HG02970 (cell line): ENCODE data around the gene FOSL1.

Experiments
- ATAC-seq: cut with Tn5 transposase; IDR thresholded peaks from one replicate; pipeline ENCODE4 v1.9.1; 2021; ENCODE audit warnings: mild to moderate bottlenecking, moderate library complexity, moderate number of reproducible peaks; ENCODE audit not compliant: unreplicated experiment, low FRiP score

FOSL1 gene

GRCh38 chr11:65883058-65883761 is 17.0 kb downstream of the FOSL1 start:
- no peak for ATAC-seq

- no peak for ATAC-seq
Observed at GRCh38 chr11:65882120-65883057, 17.8 kb downstream of the FOSL1 start.

- ATAC-seq, result no peak
Observed at GRCh38 chr11:65880844-65881421, 19.3 kb downstream of the FOSL1 start.

- ATAC-seq, result no peak
Observed at GRCh38 chr11:65880027-65880426, 20.2 kb downstream of the FOSL1 start.

DNA sequence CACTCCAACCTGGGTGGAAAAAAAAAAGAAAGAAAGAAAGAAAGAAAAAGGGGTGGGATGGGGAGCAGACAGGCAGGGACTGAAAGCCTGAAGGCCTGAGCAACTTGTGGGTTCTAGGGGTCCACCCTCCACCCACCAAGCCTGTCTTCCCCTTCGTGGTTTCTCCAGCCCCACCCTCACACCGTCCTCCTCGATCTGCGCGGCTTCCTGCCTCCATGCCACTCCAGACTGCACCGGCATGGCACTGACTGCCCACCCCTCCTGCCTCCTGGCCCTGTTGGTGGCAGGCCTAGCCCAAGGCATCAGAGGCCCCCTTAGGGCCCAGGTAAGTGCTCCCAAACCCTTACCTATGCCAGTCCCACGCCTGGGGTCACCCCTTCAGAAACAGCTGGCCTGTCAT is 20.6 kb downstream of the FOSL1 start, which contains the start of gene CTSW:
Gene CTSW (plus strand): TSS at position 221 of the 400 bp plus-strand sequence. CDS start 18 bp downstream, at position 239.
- ATAC-seq, result no peak

DNA sequence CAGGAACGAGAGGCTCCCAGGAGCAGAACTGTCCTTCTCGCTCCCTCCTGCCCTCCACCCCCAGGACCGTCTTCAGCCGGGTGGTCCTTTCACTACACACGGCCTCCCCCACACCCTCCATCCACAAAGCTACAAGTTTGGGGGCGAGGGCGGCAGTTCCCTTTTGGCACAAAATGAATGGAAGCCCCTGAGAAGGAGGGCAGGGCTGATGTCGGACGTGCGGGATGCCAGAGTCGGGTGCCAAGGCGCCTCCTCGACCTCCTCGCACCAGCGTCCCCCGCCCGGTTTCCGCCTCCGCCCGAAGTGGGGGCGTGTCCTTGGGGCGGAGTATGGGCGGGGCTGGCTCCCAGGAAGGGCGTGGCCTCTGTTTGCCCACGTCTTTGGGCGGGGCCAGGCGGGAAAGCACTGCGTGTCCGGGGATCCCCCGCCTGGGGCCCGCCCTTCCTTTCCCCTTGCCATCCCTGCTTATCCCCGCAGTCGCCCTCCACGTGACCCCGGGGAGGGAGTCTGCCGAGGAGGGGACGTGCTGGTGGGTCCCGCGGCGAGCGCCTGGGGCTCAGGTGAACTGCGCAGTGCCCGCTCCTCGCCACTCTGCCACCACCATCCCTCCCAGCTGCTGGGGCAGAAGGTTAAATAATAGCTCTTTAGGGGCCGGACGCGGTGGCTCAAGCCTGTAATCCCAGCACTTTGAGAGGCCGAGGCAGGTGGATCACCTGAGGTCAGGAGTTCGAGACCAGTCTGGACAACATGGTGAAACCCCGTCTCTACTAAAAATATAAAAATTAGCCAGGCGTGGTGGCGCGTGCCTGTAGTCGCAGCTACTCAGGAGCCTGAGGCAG is 26.7 kb downstream of the FOSL1 start:
- ATAC-seq, result peak; percentile 82

- no peak for ATAC-seq
Observed at GRCh38 chr11:65872586-65873317, 27.4 kb downstream of the FOSL1 start, which contains the start of gene EFEMP2. EFEMP2 (minus strand) TSS chr11:65872800; CDS start chr11:65872354, 446 bp downstream.

GRCh38 chr11:65871811-65872548 is 28.2 kb downstream of the FOSL1 start:
- ATAC-seq, result no peak

- ATAC-seq, result no peak
Observed at GRCh38 chr11:65870706-65871681, 29.2 kb downstream of the FOSL1 start.

DNA sequence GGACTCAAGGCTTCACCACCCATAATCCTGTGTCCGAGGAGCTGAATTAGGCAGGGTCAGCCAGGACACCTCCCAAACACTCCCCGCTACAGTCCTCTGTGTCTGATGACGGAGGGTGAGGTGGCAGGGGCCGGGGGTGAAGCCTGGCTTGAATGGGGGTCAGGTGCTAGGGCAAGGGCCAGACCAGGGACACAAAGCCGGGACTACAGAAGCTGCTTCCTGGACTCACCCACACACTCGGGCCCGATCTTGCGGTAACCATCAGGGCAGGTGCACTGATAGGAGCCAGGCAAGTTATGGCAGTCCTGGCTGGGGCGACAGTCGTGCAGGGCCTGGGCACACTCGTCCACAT is 29.9 kb downstream of the FOSL1 start:
- ATAC-seq, result no peak

DNA sequence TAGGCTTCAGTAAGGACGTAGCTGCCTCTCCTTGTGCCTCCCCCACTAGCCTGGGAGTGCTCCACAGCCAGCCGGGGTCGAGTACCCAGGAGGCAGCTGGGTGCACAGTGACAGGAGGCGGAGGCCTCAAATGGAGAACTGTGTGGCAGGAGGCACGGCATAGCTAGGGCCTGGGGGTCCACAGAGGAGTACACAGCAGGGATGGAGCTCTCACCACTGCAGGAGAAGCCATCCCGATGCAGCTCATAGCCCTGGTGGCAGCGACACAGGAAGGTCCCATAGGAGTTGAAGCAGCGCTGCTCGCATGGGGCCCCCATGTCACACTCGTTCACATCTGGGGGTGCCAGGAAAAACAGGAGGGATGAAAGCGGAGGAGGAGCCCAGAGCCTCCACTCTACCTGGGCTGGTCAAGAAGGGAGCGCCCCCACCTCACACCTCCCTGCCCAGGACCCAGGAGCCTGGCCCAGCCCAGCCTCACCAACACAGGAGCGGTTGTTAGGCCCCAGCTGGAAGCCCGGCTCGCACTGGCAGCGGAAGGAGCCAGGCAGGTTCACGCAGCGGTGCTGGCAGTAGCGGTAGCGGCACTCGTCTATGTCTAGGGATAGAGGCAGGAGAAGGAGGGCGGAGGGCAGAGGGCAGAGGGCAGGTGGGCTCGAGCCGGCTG is 30.4 kb downstream of the FOSL1 start:
- ATAC-seq, result no peak

GRCh38 chr11:65868907-65869306 is 31.3 kb downstream of the FOSL1 start:
- ATAC-seq, result no peak

DNA sequence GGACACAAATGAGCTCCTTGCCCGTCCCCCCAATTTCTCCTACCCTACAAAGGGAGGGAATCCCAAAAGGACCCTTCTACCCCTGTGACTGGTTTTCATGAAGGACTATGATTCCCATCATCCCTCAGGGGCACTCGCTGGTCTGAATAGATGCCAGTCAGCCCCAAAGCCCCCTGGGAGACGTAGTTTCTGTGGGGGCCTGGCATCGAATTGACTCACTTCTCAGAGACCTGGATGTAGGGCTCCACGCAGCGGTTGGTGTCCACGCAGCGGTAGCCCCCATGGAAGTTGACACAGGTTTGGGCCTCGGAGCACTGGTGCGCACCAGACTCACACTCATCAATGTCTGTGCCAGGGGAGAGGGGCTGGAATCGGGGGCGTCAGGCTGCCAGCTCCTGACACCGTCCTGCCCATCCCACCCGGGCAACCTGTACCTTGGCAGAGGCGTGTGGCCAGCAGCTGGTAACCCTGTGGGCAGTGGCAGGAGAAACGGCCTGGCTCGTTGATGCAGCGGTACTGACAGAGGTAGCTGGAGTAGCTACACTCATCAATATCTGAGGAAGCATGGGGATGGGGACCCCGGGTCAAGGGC is 32.0 kb downstream of the FOSL1 start:
- no peak for ATAC-seq

DNA sequence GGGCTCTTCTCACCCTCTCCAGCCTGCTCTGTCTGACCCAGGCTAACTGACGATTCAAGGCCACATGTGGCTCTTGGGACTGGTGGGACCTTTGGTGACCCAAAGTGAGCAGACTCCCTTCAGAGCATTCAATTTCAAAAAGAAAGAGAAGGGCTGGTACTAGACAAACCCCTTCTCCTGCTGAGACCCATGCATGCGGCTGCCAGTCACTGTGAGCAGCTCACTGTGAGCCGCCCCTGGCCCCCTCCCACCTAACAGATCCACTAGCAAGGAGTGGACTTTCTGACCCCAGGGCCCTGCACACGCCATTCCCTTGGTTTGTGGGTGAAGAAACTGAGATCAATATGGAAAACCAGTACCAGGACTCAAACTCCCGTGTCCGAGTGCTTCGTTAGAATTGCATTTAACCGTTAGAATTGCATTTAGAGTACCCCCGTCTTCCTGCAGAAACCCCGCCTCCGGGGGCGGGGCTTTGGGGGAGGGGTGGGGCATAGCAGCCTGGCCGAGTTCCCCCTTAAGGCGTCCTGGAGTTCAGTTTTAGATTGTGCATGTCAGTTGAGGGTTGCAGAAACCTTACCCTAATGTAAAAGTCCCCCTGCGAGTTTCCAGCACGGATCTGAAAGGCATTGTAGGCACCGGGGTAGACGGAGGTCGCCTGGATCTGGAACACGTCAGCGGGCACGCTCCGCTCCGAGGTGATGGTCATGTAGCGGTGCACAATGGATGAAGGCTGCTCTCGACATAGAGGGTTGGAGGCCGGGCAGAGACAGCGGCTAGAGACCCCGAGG is 32.7 kb downstream of the FOSL1 start:
- no peak for ATAC-seq

DNA sequence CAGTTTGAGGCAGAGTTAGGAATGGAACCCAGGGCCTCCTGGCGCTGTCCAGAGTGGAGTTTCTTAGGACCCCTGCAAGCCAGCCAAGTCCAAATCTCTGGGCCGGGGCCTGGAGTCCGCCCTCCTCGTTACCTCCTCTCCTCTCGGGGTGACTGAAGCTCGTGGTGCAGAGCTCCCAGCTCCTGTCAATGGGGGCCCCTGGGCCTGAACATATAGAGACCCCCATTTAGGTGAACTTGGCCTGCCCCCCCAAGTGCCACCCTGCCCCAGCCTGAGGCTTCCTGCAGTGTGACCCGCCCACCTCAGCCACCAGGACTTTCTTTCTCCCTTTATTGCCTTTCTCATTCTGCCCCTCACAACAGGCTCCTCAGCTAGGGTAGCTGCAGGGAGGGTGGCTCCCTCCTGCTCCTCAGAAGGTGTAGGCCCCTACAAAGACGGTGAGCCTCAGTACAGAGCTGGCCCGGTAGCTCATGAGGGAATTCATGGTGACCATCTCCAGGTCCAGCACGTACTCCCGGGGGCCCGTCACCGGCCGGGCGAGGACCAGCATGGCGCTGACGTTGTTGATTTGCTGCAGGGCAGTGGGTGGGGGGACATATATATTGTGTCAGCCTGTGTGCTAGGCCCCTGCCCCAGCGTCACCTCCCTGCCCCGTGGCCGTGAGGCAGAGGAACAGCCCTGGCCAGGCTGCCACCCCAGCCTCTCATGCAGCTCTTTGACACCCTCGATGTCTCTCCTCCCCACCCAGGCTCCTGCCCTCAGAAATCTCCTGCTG is 33.5 kb downstream of the FOSL1 start:
- ATAC-seq, result no peak
